CD14-positive monocyte (primary cell): ENCODE measurements around the gene CELF1. TPM values are rescaled to one million over a fixed set of nuclear protein-coding genes. Genes with fewer than 3 reads are reported as not detected.

ENCODE experiments used
- DNase-seq, 3 donors: peaks; one replicate each; pipeline ENCODE4 v3.0.0-alpha.2; 2011 to 2022
- H2AFZ ChIP-seq: 2 replicates; pipeline ENCODE4 v1.6.0; 2012; ENCODE audit warnings: mild to moderate bottlenecking, low read depth, low read length, inconsistent platforms; ENCODE audit not compliant: insufficient read depth, poor library complexity, severe bottlenecking
- H3K27ac ChIP-seq, 2 donors: 1 replicate in 1 of 2; 2 replicates in 1 of 2; pipeline ENCODE4 v1.5.1; 2012 to 2013; ENCODE audit warnings: low read length in 2 of 2, control low read depth in 1 of 2, inconsistent platforms in 1 of 2, low read depth in 1 of 2, mild to moderate bottlenecking in 1 of 2
- H3K27me3 ChIP-seq, 2 donors: one replicate each; pipeline versions ENCODE4 v1.6.0 to v1.6.1; 2011 to 2013; ENCODE audit warnings: low read length in 2 of 2; ENCODE audit not compliant: control insufficient read depth in 2 of 2, insufficient read depth in 2 of 2
- H3K36me3 ChIP-seq, 2 donors: replicated peaks in 1 of 2; 1 replicate in 1 of 2; 2 replicates in 1 of 2; pipeline versions ENCODE4 v1.5.1 to v1.6.1; 2012 to 2013; ENCODE audit warnings: low read length in 2 of 2, control low read depth in 1 of 2, inconsistent platforms in 1 of 2, mild to moderate bottlenecking in 1 of 2; ENCODE audit not compliant: insufficient read depth in 2 of 2, control insufficient read depth in 1 of 2
- H3K4me1 ChIP-seq, 2 donors: 1 replicate in 1 of 2; 2 replicates in 1 of 2; pipeline versions ENCODE4 v1.5.1 to v1.6.1; 2012 to 2013; ENCODE audit warnings: low read length in 2 of 2, control low read depth in 1 of 2, inconsistent platforms in 1 of 2, mild to moderate bottlenecking in 1 of 2, moderate library complexity in 1 of 2; ENCODE audit not compliant: insufficient read depth in 2 of 2, control insufficient read depth in 1 of 2
- H3K4me2 ChIP-seq: replicated peaks from 2 replicates; pipeline ENCODE3; 2012; ENCODE audit warnings: low read length, moderate library complexity, mild to moderate bottlenecking; ENCODE audit not compliant: poor library complexity, severe bottlenecking; ENCODE audit errors: extremely low read depth
- H3K4me3 ChIP-seq, 3 experiments: fragments of 200-600 bp in 1 of 3; sonication (generic) in 1 of 3; replicated peaks in 1 of 3; 1 replicate in 2 of 3; 2 replicates in 1 of 3; pipeline ENCODE4 v1.5.1; 2011 to 2013; ENCODE audit warnings: low read length in 3 of 3, mild to moderate bottlenecking in 3 of 3, control low read depth in 2 of 3, low read depth in 2 of 3, inconsistent platforms in 1 of 3, moderate library complexity in 1 of 3
- H3K79me2 ChIP-seq: 2 replicates; pipeline ENCODE4 v1.6.0; 2012; ENCODE audit warnings: mild to moderate bottlenecking, control low read depth, inconsistent platforms, low read length, moderate library complexity; ENCODE audit not compliant: insufficient read depth
- H3K9ac ChIP-seq: 2 replicates; pipeline ENCODE4 v1.6.0; 2017; ENCODE audit warnings: low read length, mild to moderate bottlenecking; ENCODE audit not compliant: insufficient read depth, poor library complexity, severe bottlenecking
- H3K9me3 ChIP-seq, 2 donors: replicated peaks in 1 of 2; 1 replicate in 1 of 2; 2 replicates in 1 of 2; pipeline versions ENCODE4 v1.5.1 to v1.6.1; 2012 to 2013; ENCODE audit warnings: low read length in 2 of 2, control low read depth in 1 of 2; ENCODE audit not compliant: control insufficient read depth in 1 of 2, insufficient read depth in 1 of 2
- H4K20me1 ChIP-seq: 2 replicates; pipeline ENCODE4 v1.6.0; 2012; ENCODE audit warnings: mild to moderate bottlenecking, low read length, control low read depth, moderate library complexity; ENCODE audit not compliant: insufficient read depth
- H3K27ac Mint-ChIP-seq, 7 donors: one replicate each; pipeline ENCODE4 v1.8.0; 2020; ENCODE audit warnings: mild to moderate bottlenecking in 7 of 7, mixed read lengths in 7 of 7, moderate library complexity in 6 of 7, inconsistent platforms in 2 of 7
- H3K27me3 Mint-ChIP-seq, 3 donors: one replicate each; pipeline ENCODE4 v1.8.0; 2021 to 2022; ENCODE audit warnings: low read depth in 3 of 3, mild to moderate bottlenecking in 3 of 3, mixed read lengths in 3 of 3, moderate library complexity in 3 of 3, inconsistent platforms in 1 of 3
- H3K36me3 Mint-ChIP-seq, 2 donors: one replicate each; pipeline ENCODE4 v1.8.0; 2020; ENCODE audit warnings: mixed read lengths in 2 of 2, inconsistent platforms in 1 of 2, mild to moderate bottlenecking in 1 of 2
- H3K4me1 Mint-ChIP-seq: one replicate; pipeline ENCODE4 v1.8.0; 2020; ENCODE audit warnings: mild to moderate bottlenecking, mixed read lengths
- H3K4me3 Mint-ChIP-seq, 2 donors: one replicate each; pipeline ENCODE4 v1.8.0; 2020; ENCODE audit warnings: mild to moderate bottlenecking in 2 of 2, mixed read lengths in 2 of 2, moderate library complexity in 1 of 2
- H3K9me3 Mint-ChIP-seq, 7 donors: one replicate each; pipeline ENCODE4 v1.8.0; 2020 to 2022; ENCODE audit warnings: mixed read lengths in 7 of 7, mild to moderate bottlenecking in 6 of 7, moderate library complexity in 6 of 7, inconsistent platforms in 2 of 7
- WGBS: methylation state at CpG from one replicate; pipeline ENCODE4 v1.1.5; 2013; ENCODE audit warnings: missing lambda C conversion rate; ENCODE audit not compliant: insufficient coverage; 5-methylcytosine and 5-hydroxymethylcytosine counted together
- intact Hi-C, 2 donors: fragments of 100-400 bp; cut with micrococcal nuclease; formaldehyde crosslinking; loops; one replicate each; pipeline versions ENCODE4 v1.15.0 to v1.15.1; 2023
- polyA plus RNA-seq, 3 donors: library from polyadenylated mRNA; depleted of rRNA in 1 of 3; unstranded in 2 of 3; stranded (reverse) in 1 of 3; fragments of 300-500 nt in 2 of 3; fragments of >200 nt in 1 of 3; fragmentation: Illumina TruSeq in 2 of 3; gene quantifications; 1 replicate in 2 of 3; 2 replicates in 1 of 3; pipeline ENCODE4 v1.2.3, GENCODE V29; 2012 to 2021
- TF ChIP-seq, protein P1 (sequence below): fragments of 200-600 bp; IDR thresholded peaks from one replicate; pipeline ENCODE4 v1.8.0; 2022; ENCODE audit warnings: antibody characterized with exemption, mild to moderate bottlenecking

Gene CELF1
- polyA plus RNA-seq, 3 donors: 27.2 to 117 (median 39.9) TPM

DNA sequence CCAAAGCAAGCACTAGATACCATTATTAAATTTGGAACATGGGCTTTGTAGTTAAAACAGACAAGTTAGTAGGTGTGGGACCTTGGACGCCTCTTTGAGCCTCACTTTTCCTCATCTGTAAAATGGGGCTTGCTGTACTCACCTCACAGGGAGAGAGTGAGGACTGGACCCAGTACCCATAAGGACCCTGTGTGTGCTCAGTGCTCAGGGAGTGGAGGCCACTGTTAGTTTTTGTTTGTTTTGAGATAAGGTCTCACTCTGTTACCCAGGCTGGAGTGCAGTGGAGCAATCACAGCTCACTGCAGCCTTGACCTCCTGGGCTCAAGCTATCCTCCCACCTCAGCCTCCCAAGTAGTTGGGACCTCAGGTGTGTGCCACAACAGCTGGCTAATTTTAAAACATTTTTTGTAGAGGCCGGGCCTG is 112.9 kb downstream of the CELF1 start:
- Mint-ChIP-seq H3K4me1 (no peaks in the 10 kb centered on the region), H3K9me3 (no peaks in the 10 kb centered on the region), H3K27me3 (peaks cover 0 to 3% (median 0%) of the 10 kb centered on the region in 3 donors), H3K4me3 (no peak overlapping the region), H3K36me3 (no peaks in the 10 kb centered on the region), H3K27ac (peak overlapping the region in 1 of 7 donors; percentile 53)
- TF ChIP-seq, protein P1, sequence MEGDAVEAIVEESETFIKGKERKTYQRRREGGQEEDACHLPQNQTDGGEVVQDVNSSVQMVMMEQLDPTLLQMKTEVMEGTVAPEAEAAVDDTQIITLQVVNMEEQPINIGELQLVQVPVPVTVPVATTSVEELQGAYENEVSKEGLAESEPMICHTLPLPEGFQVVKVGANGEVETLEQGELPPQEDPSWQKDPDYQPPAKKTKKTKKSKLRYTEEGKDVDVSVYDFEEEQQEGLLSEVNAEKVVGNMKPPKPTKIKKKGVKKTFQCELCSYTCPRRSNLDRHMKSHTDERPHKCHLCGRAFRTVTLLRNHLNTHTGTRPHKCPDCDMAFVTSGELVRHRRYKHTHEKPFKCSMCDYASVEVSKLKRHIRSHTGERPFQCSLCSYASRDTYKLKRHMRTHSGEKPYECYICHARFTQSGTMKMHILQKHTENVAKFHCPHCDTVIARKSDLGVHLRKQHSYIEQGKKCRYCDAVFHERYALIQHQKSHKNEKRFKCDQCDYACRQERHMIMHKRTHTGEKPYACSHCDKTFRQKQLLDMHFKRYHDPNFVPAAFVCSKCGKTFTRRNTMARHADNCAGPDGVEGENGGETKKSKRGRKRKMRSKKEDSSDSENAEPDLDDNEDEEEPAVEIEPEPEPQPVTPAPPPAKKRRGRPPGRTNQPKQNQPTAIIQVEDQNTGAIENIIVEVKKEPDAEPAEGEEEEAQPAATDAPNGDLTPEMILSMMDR: no peak
- no peaks in the 10 kb centered on the region for H3K4me1 ChIP-seq
- no peaks in the 10 kb centered on the region for H3K9me3 ChIP-seq
- H4K20me1 ChIP-seq: no peaks in the 10 kb centered on the region
- H3K4me3 ChIP-seq: no peak overlapping the region
- WGBS: 100% methylated on average over 1 of the region's 2 CpGs
- H3K4me2 ChIP-seq: no peak overlapping the region
- H3K9ac ChIP-seq: no peak overlapping the region
- no peaks in the 10 kb centered on the region for H3K79me2 ChIP-seq
- intact Hi-C loops: no loop called here
- no peak overlapping the region for H3K27ac ChIP-seq
- no peaks in the 10 kb centered on the region for H3K27me3 ChIP-seq
- no peak overlapping the region for H2AFZ ChIP-seq
- no peak for DNase-seq
- H3K36me3 ChIP-seq: no peaks in the 10 kb centered on the region

DNA sequence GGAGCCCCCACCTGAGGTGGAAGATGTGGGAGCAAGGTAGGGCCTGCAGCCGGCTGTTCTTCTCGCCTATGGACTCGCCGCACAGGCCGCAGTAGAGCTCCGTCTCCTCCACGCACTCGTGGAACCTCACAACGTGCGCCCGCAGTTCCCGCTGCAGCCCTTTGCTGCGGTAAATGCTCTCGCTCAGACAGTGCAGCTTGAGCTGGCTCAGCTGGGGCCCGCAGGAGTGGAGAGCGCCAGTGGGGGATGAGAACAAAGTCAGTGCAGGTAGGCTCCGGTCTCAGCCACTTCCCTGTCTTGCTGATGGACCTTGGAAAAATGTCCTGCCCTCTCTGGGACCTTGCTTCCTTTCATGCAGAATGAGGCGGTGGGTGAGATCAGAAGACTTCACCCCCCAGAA is 114.2 kb downstream of the CELF1 start:
- no peaks in the 10 kb centered on the region for H3K36me3 Mint-ChIP-seq
- Histone ChIP-seq H3K27me3 (no peaks in the 10 kb centered on the region), H3K4me2 (no peak overlapping the region), H2AFZ (no peak overlapping the region), H4K20me1 (no peaks in the 10 kb centered on the region), H3K4me3 (no peak overlapping the region), H3K9me3 (no peaks in the 10 kb centered on the region), H3K27ac (no peak overlapping the region), H3K4me1 (no peaks in the 10 kb centered on the region), H3K36me3 (no peaks in the 10 kb centered on the region), H3K9ac (no peak overlapping the region), H3K79me2 (no peaks in the 10 kb centered on the region)
- no peaks in the 10 kb centered on the region for H3K4me1 Mint-ChIP-seq
- peak overlapping the region in 1 of 7 donors; percentile 53 for H3K27ac Mint-ChIP-seq
- no peak for DNase-seq
- H3K27me3 Mint-ChIP-seq: peaks cover 0 to 5% (median 3%) of the 10 kb centered on the region in 3 donors
- TF ChIP-seq, protein P1: no peak
- H3K9me3 Mint-ChIP-seq: no peaks in the 10 kb centered on the region
- 95% methylated on average over 18 of the region's 18 CpGs for WGBS
- H3K4me3 Mint-ChIP-seq: no peak overlapping the region
- intact Hi-C loops: no loop called here
